Stimulated activated naive CD4-positive, alpha-beta T cell (primary cell): ENCODE data around the gene IGF2BP2.
"Not testable (repeated sequence)": the region's sequence is repeated elsewhere in the genome, so short reads cannot be mapped to it uniquely, and the experiment has no call there.

ENCODE experiments used
- DNase-seq, 6 experiments: peaks; one replicate each; lab custom pipeline; 2025; lab: John Stamatoyannopoulos, UW

The IGF2BP2 gene

GRCh38 chr3:185639632-185640206 lies 185.1 kb downstream of the IGF2BP2 start:
- no peak for DNase-seq

GRCh38 chr3:185638651-185639050 lies 186.2 kb downstream of the IGF2BP2 start:
- DNase-seq, result not testable (repeated sequence)

GRCh38 chr3:185637388-185637787 lies 187.5 kb downstream of the IGF2BP2 start:
- DNase-seq, result no peak

- DNase-seq, result peak in 1 of 6 experiments; percentile 5
Measured at GRCh38 chr3:185632996-185633395, 191.8 kb downstream of the IGF2BP2 start.

- peak in 1 of 6 experiments; percentile 5 for DNase-seq
Measured at GRCh38 chr3:185631508-185632206, 193.2 kb downstream of the IGF2BP2 start.

GRCh38 chr3:185631108-185631507 lies 193.7 kb downstream of the IGF2BP2 start:
- DNase-seq, result no peak

- no peak for DNase-seq
Measured at GRCh38 chr3:185630182-185630622, 194.6 kb downstream of the IGF2BP2 start.

- DNase-seq, result no peak
Measured at GRCh38 chr3:185629554-185630181, 195.2 kb downstream of the IGF2BP2 start.

GRCh38 chr3:185625784-185626183 lies 199.1 kb downstream of the IGF2BP2 start:
- DNase-seq, result no peak

GRCh38 chr3:185623939-185624665 lies 200.7 kb downstream of the IGF2BP2 start:
- DNase-seq, result no peak

GRCh38 chr3:185613016-185613415 lies 211.8 kb downstream of the IGF2BP2 start:
- DNase-seq, result no peak

- no peak for DNase-seq
Measured at GRCh38 chr3:185606196-185606595, 218.6 kb downstream of the IGF2BP2 start.

GRCh38 chr3:185605566-185605965 lies 219.3 kb downstream of the IGF2BP2 start:
- no peak for DNase-seq

GRCh38 chr3:185595526-185595925 lies 229.3 kb downstream of the IGF2BP2 start:
- no peak for DNase-seq

- no peak for DNase-seq
Measured at GRCh38 chr3:185594073-185594472, 230.8 kb downstream of the IGF2BP2 start.
